K562 (cell line): Measurements from ENCODE around the gene ETV3. TPM values are rescaled to one million over a fixed set of nuclear protein-coding genes. Genes with fewer than 3 reads are reported as not detected.

Experiments used
- ASH1L ChIP-seq: fragments of 450-650 bp; IDR thresholded peaks from 2 replicates; pipeline ENCODE4 v1.6.1; 2018; ENCODE audit warnings: borderline replicate concordance, mild to moderate bottlenecking, low read depth; ENCODE audit not compliant: partially characterized antibody
- DDX20 ChIP-seq: fragments of 450-650 bp; IDR thresholded peaks from 2 replicates; pipeline ENCODE4 v1.6.1; 2016; ENCODE audit warnings: missing genetic modification characterization, low read depth, mild to moderate bottlenecking, missing compliant biosample characterization, moderate library complexity
- DEAF1 ChIP-seq: fragments of 450-650 bp; formaldehyde crosslinking; IDR thresholded peaks from 2 replicates; pipeline ENCODE4 v1.4.0; 2020; ENCODE audit warnings: mild to moderate bottlenecking, moderate library complexity
- DMBX1 ChIP-seq: fragments of 250-450 bp; sonication (Bioruptor Pico); IDR thresholded peaks from 2 replicates; pipeline ENCODE4 v1.8.0; 2022; ENCODE audit warnings: inconsistent platforms, mild to moderate bottlenecking, moderate library complexity, borderline replicate concordance
- E2F6 ChIP-seq, 2 experiments: IDR thresholded peaks; 2 replicates each; pipeline ENCODE4 v1.6.1; 2011; ENCODE audit warnings: borderline replicate concordance in 1 of 2, control low read depth in 1 of 2, low read depth in 1 of 2, low read length in 1 of 2, mild to moderate bottlenecking in 1 of 2, mixed read lengths in 1 of 2, moderate library complexity in 1 of 2; ENCODE audit not compliant: insufficient read depth in 1 of 2, insufficient read length in 1 of 2, poor library complexity in 1 of 2, severe bottlenecking in 1 of 2; ENCODE audit errors: extremely low read depth in 1 of 2
- ETS2 ChIP-seq: IDR thresholded peaks from 2 replicates; pipeline ENCODE4 v1.6.1; 2016; ENCODE audit warnings: borderline replicate concordance, missing genetic modification characterization, mild to moderate bottlenecking, moderate library complexity, missing compliant biosample characterization; ENCODE audit not compliant: poor library complexity, severe bottlenecking
- ILK ChIP-seq: fragments of 450-650 bp; IDR thresholded peaks from 2 replicates; pipeline ENCODE4 v1.6.1; 2016; ENCODE audit warnings: missing genetic modification characterization, low read depth, mild to moderate bottlenecking, missing compliant biosample characterization, moderate library complexity, borderline replicate concordance
- IRF1 ChIP-seq: sonication (generic); formaldehyde crosslinking; IDR thresholded peaks from 2 replicates; pipeline ENCODE4 v1.8.0; 2022; ENCODE audit warnings: missing genetic modification reagents, mild to moderate bottlenecking, borderline replicate concordance
- KAT8 ChIP-seq: fragments of 450-650 bp; IDR thresholded peaks from 2 replicates; pipeline ENCODE4 v1.6.1; 2016; ENCODE audit warnings: low read depth, mild to moderate bottlenecking
- MAZ ChIP-seq, 2 experiments: fragments of 450-650 bp in 1 of 2; sonication (generic) in 1 of 2; formaldehyde crosslinking; IDR thresholded peaks in 1 of 2; conservative IDR thresholded peaks in 1 of 2; 2 replicates each; pipeline versions ENCODE4 v1.4.0 to v1.5.0; 2020; ENCODE audit warnings: mild to moderate bottlenecking in 1 of 2, missing genetic modification reagents in 1 of 2
- NFRKB ChIP-seq: fragments of 450-650 bp; IDR thresholded peaks from 2 replicates; pipeline ENCODE4 v1.6.1; 2016; ENCODE audit warnings: low read depth
- NRF1 ChIP-seq, 2 experiments: fragments of 450-650 bp; IDR thresholded peaks in 1 of 2; conservative IDR thresholded peaks in 1 of 2; 2 replicates each; pipeline ENCODE4 v1.6.1; 2014; ENCODE audit warnings: mild to moderate bottlenecking in 2 of 2
- PTBP1 ChIP-seq: fragments of 200-400 bp; formaldehyde crosslinking; IDR thresholded peaks from 2 replicates; pipeline ENCODE4 v1.6.1; 2017; ENCODE audit warnings: low read depth, low read length
- SMC3 ChIP-seq: conservative IDR thresholded peaks from 2 replicates; pipeline ENCODE4 v1.6.1; 2011; ENCODE audit warnings: low read depth, low read length, improper control_type of control experiment; ENCODE audit not compliant: insufficient read depth
- TFE3 ChIP-seq: fragments of 450-650 bp; formaldehyde crosslinking; IDR thresholded peaks from 2 replicates; pipeline ENCODE4 v1.4.0; 2020; ENCODE audit warnings: mild to moderate bottlenecking, mixed read lengths
- polyA plus RNA-seq, 8 experiments: library from polyadenylated mRNA; depleted of rRNA in 4 of 8; stranded (reverse) in 5 of 8; unstranded in 3 of 8; fragments of >200 nt; fragmentation: Nextera tagmentation in 2 of 8; fragmentation: Illumina TruSeq in 1 of 8; extraction: Ambion mirVana in 2 of 8; extraction: Trizol in 1 of 8; gene quantifications; 2 replicates each; pipeline versions ENCODE4 v1.2.1 to v1.2.3, GENCODE V29; 2011 to 2014; ENCODE audit warnings: inconsistent platforms in 1 of 8, missing spikeins in 1 of 8
- total RNA-seq, 7 experiments: library from RNA; depleted of rRNA in 6 of 7; stranded (reverse); fragments of >200 nt in 6 of 7; fragmentation: Illumina TruSeq in 2 of 7; extraction: Trizol in 2 of 7; gene quantifications; 2 replicates each; pipeline versions ENCODE4 v1.2.1 to v1.2.3, GENCODE V29; 2011 to 2021; ENCODE audit warnings: low replicate concordance in 1 of 7
- TF ChIP-seq, protein P1 (sequence below): fragments of 450-650 bp; formaldehyde crosslinking; IDR thresholded peaks from 2 replicates; pipeline ENCODE4 v1.4.0; 2022; ENCODE audit warnings: missing genetic modification characterization
- TF ChIP-seq, protein P2 (sequence below): sonication (generic); formaldehyde crosslinking; IDR thresholded peaks from 2 replicates; pipeline ENCODE4 v1.8.0; 2022; ENCODE audit warnings: missing genetic modification reagents, mild to moderate bottlenecking, moderate library complexity, borderline replicate concordance

Gene ETV3
- total and polyA plus RNA-seq, 9 of the 15 experiments (the other 6 are each of a cell fraction or from before 2014, with no cell fraction given), result 3.1 to 16.0 (median 9.0) TPM

GRCh38 chr1:157073944-157074685 is 64.1 kb downstream of the ETV3 start (continued):
- no peak for TF ChIP-seq PTBP1
- TF ChIP-seq ETS2 (tag), result no peak
- no peak for TF ChIP-seq ILK (tag)
- TF ChIP-seq DMBX1 (CRISPR knock-in tag), result no peak
- TF ChIP-seq, protein P1, sequence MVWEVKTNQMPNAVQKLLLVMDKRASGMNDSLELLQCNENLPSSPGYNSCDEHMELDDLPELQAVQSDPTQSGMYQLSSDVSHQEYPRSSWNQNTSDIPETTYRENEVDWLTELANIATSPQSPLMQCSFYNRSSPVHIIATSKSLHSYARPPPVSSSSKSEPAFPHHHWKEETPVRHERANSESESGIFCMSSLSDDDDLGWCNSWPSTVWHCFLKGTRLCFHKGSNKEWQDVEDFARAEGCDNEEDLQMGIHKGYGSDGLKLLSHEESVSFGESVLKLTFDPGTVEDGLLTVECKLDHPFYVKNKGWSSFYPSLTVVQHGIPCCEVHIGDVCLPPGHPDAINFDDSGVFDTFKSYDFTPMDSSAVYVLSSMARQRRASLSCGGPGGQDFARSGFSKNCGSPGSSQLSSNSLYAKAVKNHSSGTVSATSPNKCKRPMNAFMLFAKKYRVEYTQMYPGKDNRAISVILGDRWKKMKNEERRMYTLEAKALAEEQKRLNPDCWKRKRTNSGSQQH (CRISPR knock-in tag), result no peak
- TF ChIP-seq ASH1L, result no peak
- TF ChIP-seq TFE3, result no peak
- peak in 1 of 2 experiments; percentile 53; a peak in 2 of 4 replicates for TF ChIP-seq MAZ (CRISPR knock-in tag; conservative IDR thresholded peaks at IDR 0.05 in 1 of 2, IDR thresholded peaks at IDR 0.05 in 1 of 2)
- TF ChIP-seq, protein P2, sequence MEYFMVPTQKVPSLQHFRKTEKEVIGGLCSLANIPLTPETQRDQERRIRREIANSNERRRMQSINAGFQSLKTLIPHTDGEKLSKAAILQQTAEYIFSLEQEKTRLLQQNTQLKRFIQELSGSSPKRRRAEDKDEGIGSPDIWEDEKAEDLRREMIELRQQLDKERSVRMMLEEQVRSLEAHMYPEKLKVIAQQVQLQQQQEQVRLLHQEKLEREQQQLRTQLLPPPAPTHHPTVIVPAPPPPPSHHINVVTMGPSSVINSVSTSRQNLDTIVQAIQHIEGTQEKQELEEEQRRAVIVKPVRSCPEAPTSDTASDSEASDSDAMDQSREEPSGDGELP (CRISPR knock-in tag), result peak; percentile 97
- TF ChIP-seq IRF1 (CRISPR knock-in tag), result no peak
- TF ChIP-seq NFRKB, result no peak
- peak in 1 of 2 experiments; percentile 27; a peak in 2 of 4 replicates for TF ChIP-seq NRF1 (conservative IDR thresholded peaks at IDR 0.05 in 1 of 2, IDR thresholded peaks at IDR 0.05 in 1 of 2)
- TF ChIP-seq SMC3, result 0 out of 2 replicates have a peak, but pooled peaks have one; percentile 16
- TF ChIP-seq DEAF1 (CRISPR knock-in tag), result 0 out of 2 replicates have a peak, but pooled peaks have one; percentile 37
- TF ChIP-seq DDX20, result no peak
- no peak for TF ChIP-seq KAT8
- peak in 1 of 2 experiments; percentile 39 for TF ChIP-seq E2F6 (IDR thresholded peaks at IDR 0.05; ENCODE audit: borderline replicate concordance in 1 of 2, extremely low read depth in 1 of 2, insufficient read depth in 1 of 2, insufficient read length in 1 of 2, low read depth in 1 of 2, low read length in 1 of 2, poor library complexity in 1 of 2, severe bottlenecking in 1 of 2)
